ENCODE results near the gene MICAL3.

MICAL3 gene

DNA sequence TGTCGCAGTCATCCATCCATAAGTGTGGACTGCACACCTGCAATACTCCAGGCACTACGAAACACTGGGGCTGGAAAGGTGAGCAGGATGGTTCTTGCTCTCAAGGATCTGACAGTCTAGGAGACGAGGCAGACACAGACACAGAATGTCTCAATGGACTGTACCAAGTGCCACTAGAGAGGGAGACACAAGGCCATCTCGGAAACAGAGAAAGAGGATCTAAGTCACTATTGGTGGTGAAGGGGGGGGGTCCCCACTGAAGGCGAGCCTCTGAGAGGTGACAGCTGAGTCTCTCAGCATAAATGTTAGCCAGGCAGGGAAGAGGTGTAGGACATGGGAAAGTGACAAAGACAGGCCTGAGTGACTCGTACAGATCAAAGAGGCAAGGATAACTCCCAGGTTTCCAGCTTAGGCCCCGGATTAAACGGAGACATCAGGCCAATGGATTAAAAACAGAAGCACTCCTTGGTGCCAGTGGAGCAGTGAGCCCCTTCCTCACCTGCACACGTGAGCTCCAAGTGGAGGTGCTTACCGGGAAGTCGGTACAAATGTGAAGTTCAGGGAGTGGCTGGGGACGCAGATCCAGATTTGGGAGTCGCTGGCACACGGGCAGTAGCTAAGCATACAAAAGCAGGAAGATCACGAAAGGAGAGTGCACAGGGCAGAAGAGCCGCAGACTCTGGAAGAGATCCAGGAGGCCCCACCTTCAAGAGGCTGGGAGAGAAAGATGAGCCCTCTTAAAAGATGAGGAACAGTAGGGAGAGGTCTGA lies 117.2 kb downstream of the MICAL3 start:
- DNase-seq, result no peak

GRCh38 chr22:17905445-17905844 lies 118.9 kb downstream of the MICAL3 start:
- no peak for DNase-seq

DNA sequence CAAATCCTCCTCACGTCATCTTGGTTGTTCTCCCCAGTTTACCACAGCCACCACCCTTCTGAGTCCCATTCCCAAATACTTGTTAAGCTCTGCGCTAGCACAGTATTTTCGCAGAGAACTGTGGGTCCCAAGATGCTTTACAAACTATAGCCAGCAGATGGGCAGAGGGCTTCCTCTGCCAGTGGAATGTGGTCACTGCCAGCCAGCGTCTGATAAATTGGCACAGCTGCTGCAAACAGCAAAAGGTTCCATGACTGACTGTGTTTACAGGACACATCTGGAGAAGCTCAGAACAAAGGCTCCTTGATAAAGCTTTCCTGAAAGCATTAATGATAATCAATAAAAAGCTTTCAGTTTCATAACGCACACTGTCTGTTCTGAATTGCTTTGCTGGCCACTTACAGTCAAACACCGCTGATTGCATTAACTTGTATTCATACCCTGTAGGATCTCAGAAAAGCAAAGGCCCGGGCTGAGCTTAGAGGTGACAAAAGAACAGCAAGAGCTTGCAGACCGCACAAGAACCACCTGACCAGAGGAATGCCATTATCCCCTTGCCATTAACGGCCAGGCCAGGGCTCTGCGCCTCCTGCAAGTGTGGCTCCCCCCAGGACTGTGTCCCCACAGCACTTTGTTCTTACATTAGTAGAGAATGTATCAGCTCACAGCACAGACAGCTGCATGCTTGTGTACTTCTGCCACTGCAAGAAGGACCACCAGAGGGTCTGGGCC lies 120.6 kb downstream of the MICAL3 start:
- no peak for DNase-seq

GRCh38 chr22:17902960-17903359 lies 121.4 kb downstream of the MICAL3 start:
- peak in 1 of 2 donors; percentile 35 for DNase-seq

- DNase-seq, result no peak
These were observed 126.0 kb downstream of the MICAL3 start for GRCh38 chr22:17898375-17898774.

DNA sequence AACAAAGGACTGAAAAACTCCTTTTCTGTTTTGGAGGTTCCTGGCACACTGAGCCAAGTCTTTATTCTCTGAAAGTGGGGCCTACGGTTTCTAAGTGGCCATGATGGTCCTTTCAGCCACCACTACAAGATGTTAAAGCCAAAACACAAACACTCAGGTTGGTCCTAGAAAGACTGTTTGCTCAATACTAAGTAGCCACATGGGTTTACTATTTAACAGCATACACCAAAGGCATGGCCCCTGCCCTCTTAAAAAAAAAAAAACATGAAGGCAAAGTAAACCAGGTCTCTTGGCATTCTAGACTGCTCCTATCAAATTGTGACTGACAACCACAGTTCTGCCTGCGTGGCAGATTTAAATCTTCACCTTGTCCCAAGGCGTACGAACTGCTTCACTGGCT lies 126.5 kb downstream of the MICAL3 start:
- no peak for DNase-seq

DNA sequence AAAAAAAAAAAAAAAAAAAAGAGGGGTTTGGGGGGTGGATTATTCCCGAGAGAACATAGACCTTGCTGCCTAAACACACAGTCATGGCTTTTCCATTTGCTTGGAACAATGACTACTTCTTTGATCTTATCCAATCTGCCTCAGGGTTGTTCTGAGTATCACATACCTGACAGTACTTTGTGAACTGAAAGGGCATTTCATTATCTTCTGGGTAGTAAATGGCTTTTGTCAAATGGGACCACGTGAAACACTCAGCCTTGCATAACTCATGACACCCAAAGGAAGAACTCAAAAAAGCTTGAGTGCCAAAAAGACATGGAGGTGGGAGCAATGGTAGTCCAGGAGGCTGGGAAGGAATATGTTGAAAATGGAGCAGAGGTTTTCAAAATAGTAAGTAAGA lies 126.9 kb downstream of the MICAL3 start:
- no peak for DNase-seq

DNA sequence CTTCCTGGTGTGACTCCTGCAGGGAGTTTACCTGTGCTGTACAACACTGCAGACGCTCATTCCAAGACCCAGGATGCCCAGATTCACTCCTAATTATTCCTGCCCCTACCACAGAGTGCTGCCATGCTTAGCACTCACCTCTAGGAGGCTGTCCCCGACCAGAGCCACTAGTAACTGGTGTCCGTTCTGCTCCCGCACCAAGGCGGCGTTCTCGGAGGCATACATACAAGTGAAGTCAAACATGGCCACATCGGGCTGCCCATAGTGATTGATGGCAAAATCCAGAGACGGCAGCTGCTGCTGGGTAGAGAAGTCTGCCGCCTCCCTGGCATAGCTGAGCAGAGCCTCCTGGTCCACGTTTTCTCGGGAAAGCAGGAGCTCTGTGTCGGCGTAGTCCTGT lies 127.8 kb downstream of the MICAL3 start:
- no peak for DNase-seq

GRCh38 chr22:17893900-17894535 lies 130.3 kb downstream of the MICAL3 start:
- no peak for DNase-seq

DNA sequence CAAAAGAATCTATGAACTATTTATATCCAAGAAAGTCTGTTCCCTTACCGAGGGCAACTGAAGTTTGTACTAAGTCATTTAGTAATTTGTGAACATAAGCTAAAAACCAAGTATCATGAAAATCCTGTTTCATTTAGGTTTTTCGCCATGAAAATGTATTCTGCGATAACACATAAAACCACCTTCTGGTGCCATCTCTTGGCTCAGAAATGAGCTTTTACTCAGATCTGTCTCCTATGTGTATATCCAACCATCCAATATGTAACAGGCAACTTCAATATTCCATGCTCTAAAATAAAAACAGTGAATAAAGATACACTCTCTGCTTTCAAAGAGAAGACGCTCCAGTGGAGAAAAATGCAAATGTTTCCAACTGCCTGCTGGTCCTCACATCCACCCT lies 132.0 kb downstream of the MICAL3 start:
- DNase-seq, result no peak

- DNase-seq, result no peak
These were observed 132.7 kb downstream of the MICAL3 start for GRCh38 chr22:17891481-17892167.

DNA sequence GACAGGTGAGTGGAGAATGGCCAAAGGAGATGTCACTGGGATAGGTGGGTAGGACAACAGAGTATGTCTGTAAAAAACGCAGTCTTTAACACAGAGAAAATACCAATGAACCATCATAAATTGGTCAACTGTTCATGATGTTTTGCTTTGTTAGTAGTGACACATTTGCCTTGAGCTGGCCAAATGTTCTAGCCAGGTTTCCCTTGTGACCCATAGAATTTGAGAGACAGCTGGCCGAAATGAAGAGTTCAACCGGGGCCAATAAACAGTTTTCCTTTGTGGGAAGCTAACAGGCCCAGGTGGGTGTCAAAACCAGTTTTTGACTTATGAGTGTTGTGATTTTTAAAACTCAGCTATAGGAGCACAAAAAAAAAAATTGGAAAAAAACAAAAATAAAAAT lies 133.5 kb downstream of the MICAL3 start:
- no peak for DNase-seq

DNA sequence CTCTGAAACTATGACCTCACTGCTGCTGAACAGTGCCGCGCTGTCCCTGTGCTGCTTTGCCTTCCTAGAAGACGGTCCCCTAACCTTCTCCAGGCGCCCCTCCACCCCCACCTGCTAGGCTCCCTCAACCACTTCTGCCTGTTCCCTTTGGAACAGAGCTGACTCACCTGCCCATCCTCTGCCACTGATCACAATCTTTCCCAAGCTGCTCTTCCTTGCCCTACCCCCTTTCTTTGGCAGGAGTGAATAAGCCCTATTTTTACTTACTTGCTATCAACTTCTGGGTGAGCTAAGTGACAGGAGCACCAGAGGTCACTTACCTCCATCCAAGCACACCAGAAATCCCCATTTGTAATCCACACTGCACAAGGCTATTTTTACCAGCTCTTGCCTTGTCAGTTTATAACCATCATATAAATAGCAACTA lies 134.1 kb downstream of the MICAL3 start:
- no peak for DNase-seq

DNA sequence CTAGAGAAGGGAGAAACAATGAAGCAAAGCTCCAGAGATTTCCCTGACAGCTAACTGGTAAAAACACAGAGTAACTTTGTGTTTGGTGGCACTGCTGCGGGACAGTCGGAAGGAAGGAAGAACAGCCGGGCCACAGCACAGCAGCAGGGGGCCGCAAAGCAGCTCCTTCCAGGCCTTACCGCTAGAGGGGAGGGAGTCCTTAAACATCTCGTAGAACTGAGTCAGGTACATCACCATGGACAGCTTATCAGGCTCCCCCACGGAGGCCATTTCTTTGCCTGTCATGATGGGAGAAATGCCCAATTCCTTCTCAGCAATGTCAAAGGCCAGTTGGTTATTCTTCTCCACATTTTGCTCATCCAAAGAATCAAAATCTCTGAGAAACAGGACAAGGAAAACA lies 135.5 kb downstream of the MICAL3 start:
- DNase-seq, result no peak

DNA sequence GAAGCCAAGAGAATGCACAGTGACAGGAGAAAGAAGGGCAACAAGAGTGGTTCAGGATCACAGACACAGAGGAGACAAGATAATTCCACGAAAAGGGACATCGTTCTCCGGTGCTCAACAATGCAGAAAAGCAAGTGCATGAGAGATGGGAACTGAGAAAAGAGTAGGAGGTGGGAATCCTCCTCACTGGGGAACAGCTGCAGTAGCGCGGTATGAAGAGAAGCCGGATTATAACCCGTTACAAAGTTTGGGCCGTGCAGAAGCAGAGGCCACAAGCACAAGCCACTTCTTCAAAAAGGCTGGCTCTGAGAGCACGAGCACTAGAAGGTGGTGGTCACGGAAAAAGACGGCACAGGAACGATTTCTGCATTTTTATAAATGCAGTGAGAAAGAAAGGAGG lies 135.9 kb downstream of the MICAL3 start:
- DNase-seq, result no peak

GRCh38 chr22:17884893-17885292 lies 139.5 kb downstream of the MICAL3 start:
- no peak for DNase-seq

DNA sequence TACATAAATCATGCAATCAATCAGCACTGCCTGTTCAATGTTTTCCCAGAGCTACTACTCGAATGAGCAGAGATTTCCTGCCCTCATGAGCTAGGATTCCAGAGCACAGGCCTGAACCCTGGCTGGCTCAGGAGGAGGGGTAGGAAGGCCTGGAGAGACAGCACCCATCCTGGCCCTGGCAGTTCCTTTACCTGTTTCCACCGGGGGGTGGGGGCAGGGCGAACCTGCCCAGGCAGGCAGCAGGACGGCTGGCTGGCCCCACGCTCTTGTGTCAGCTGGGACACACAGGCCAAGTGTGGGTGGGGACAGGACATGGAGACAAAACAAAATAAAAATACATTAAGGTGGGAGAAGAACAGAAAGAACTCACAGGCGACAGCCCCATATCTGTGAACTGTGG lies 140.3 kb downstream of the MICAL3 start:
- DNase-seq, result no peak

GRCh38 chr22:17883356-17883755 lies 141.0 kb downstream of the MICAL3 start:
- DNase-seq, result no peak

GRCh38 chr22:17882727-17883126 lies 141.6 kb downstream of the MICAL3 start:
- no peak for DNase-seq

DNA sequence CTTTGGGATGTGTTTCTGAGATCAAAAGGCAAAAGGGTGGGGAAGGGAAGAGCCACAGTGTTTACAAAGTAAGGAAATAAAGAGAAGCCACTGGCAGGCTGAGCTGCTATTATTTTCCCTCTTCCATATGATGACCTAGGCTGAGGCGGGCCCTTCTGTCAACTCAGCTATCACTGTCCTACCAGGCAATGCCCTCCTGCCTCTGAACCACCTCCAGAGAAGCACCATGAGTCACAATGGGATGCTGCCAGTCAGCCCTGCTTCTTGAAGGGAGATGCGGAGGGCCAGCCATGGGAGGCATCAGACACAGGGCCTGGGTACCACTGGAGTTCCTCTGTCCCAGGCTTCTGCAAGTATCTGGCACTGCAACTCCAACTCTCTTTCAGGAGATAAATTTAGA lies 142.2 kb downstream of the MICAL3 start:
- no peak for DNase-seq

DNA sequence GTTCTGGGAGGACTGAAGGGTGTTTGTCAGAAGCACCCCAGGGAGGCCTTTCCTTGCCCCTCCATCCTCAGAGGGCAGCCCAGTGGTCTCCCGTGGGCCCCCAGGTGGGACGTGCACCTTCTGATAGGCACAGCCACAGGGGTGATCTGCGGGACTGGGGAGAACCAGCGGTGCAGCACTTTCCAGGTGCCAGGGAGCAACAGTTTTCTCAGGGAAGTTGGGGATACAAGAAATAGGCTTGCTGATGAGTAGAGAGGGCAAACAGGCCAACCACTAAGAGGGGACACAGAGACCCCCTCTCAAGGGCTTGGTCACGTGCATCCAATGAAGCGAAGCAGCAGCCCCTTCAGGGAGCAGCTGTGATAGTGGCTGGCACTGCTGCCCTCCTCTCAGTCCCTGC lies 143.0 kb downstream of the MICAL3 start:
- no peak for DNase-seq

DNA sequence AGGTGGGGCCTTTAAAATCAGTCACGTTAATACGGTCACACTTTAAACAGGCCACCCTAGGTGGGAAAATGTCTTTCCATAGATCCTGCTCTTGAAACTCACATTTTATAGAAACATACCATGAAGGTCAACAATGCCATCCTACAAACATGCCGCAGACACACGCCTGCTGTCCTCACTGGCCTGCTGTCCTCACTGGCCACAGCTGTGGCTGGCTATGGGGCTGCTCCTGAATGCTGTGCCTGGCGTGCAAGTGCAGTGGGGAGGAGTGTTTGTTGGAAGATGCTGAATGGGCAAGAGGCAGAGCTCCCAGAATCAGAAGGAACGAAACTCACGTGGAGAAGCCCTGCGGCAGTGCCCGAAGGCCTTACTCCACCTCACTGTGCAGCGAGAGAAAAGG lies 143.9 kb downstream of the MICAL3 start:
- no peak for DNase-seq

DNA sequence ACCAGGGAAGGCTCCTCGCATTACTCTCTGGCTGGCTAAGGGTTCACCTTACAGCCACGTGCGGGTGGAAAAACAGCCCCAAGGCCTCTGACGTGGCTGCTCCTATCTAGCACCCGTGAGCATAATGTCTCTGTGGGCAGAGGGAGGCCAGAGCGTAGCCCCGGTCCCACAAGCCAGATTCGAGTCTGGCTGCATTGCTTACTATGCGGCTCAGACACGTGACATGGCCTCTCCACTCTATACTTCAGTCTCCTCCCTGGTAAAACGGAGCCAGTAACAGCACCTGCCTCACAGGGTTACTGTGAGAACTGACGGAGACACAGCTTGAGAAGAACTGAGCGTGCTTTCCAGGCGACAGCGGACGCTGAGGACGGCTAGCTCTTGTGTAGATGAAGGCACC lies 144.3 kb downstream of the MICAL3 start:
- no peak for DNase-seq
